HG02973 (cell line): Measurements from ENCODE around the gene MED13L.
A peak's percentile ranks its signal among the peaks of the same experiment; 100 is the strongest.

ENCODE experiments used
- ATAC-seq: cut with Tn5 transposase; IDR thresholded peaks from one replicate; pipeline ENCODE4 v1.9.1; 2021; ENCODE audit warnings: moderate library complexity; ENCODE audit not compliant: unreplicated experiment

Gene MED13L

GRCh38 chr12:115926037-115926670 lies 351.3 kb downstream of the MED13L start:
- no peak for ATAC-seq

- ATAC-seq, result no peak
These were observed 353.6 kb downstream of the MED13L start for GRCh38 chr12:115923851-115924250.

GRCh38 chr12:115922952-115923564 lies 354.4 kb downstream of the MED13L start:
- no peak for ATAC-seq

GRCh38 chr12:115920395-115921183 lies 356.9 kb downstream of the MED13L start:
- no peak for ATAC-seq

- ATAC-seq, result no peak
These were observed 358.7 kb downstream of the MED13L start for GRCh38 chr12:115918763-115919162.

GRCh38 chr12:115916910-115917668 lies 360.4 kb downstream of the MED13L start:
- peak; percentile 79 for ATAC-seq

GRCh38 chr12:115914122-115914521 lies 363.4 kb downstream of the MED13L start:
- ATAC-seq, result no peak

- ATAC-seq, result no peak
These were observed 365.1 kb downstream of the MED13L start for GRCh38 chr12:115912440-115912839.

- no peak for ATAC-seq
These were observed 366.1 kb downstream of the MED13L start for GRCh38 chr12:115911360-115911759.

- no peak for ATAC-seq
These were observed 367.4 kb downstream of the MED13L start for GRCh38 chr12:115910057-115910456.
